Right lobe of liver (tissue), 4 donors: ENCODE data around the gene RNF31.

Experiments used
- POLR2A ChIP-seq: fragments of 450-650 bp; IDR thresholded peaks from one replicate; pipeline ENCODE4 v1.6.1; 2017; ENCODE audit warnings: antibody characterized with exemption, mild to moderate bottlenecking
- TF ChIP-seq, protein P1 (sequence below), 4 donors: fragments of 200-600 bp in 3 of 4; fragments of 450-650 bp in 1 of 4; IDR thresholded peaks; one replicate each; pipeline versions ENCODE4 v1.5.1 to v1.8.0; 2016 to 2022; ENCODE audit warnings: antibody characterized with exemption in 4 of 4, mild to moderate bottlenecking in 2 of 4
- donor health status: DM: no; HTN: no; CAD: no.
- donor health status: DM: no; HTN: no; CAD: no.
- donor health status: DM: no; HTN: yes; CAD: no.

DNA sequence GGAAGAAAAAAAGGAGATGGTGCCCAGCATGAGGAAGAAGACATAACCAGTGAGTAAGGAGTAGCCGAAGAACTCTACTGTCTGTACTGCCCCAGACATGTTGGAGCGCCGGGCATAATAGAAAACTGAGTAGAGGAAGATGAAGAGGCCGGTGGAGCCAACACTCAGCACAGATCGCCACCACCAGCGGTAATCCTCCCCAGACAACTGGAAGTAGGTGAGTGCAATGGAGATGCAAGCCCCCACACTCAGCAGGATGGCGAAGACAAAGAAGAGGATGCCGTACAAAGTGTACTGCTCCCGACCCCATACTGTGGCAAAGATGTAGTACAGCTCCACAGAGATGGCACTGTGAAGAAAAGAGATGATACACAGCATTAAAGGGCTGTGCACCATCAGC lies 42.2 kb downstream of the RNF31 start:
- TF ChIP-seq, protein P1, sequence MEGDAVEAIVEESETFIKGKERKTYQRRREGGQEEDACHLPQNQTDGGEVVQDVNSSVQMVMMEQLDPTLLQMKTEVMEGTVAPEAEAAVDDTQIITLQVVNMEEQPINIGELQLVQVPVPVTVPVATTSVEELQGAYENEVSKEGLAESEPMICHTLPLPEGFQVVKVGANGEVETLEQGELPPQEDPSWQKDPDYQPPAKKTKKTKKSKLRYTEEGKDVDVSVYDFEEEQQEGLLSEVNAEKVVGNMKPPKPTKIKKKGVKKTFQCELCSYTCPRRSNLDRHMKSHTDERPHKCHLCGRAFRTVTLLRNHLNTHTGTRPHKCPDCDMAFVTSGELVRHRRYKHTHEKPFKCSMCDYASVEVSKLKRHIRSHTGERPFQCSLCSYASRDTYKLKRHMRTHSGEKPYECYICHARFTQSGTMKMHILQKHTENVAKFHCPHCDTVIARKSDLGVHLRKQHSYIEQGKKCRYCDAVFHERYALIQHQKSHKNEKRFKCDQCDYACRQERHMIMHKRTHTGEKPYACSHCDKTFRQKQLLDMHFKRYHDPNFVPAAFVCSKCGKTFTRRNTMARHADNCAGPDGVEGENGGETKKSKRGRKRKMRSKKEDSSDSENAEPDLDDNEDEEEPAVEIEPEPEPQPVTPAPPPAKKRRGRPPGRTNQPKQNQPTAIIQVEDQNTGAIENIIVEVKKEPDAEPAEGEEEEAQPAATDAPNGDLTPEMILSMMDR (IDR thresholded peaks at IDR 0.05), result no peak
- TF ChIP-seq POLR2A, result no peak
